Left lung (tissue), 14 donors: ENCODE measurements around the gene RABGGTB. TPM values are rescaled to one million over a fixed set of nuclear protein-coding genes. Genes with fewer than 3 reads are reported as not detected.
"Not testable (repeated sequence)": the region's sequence is repeated elsewhere in the genome, so short reads cannot be mapped to it uniquely, and the experiment has no call there.

ENCODE experiments used
- ATAC-seq: fragments of 200-7000 bp; cut with Tn5 transposase; one replicate; pipeline ENCODE4 v1.9.1; 2020; ENCODE audit warnings: moderate library complexity
- DNase-seq, 4 donors: peaks; one replicate each; pipeline ENCODE4 v3.0.0-alpha.2; 2013 to 2020
- H3K27ac ChIP-seq, 2 donors: fragments of 200-600 bp; sonication (generic) in 1 of 2; one replicate each; pipeline versions ENCODE4 v1.5.0 to v1.8.0; 2020 to 2021
- H3K27me3 ChIP-seq, 2 donors: fragments of 200-600 bp; sonication (generic) in 1 of 2; one replicate each; pipeline versions ENCODE4 v1.5.0 to v1.8.0; 2020 to 2021
- H3K36me3 ChIP-seq, 2 donors: fragments of 200-600 bp; sonication (generic) in 1 of 2; one replicate each; pipeline versions ENCODE4 v1.5.0 to v1.8.0; 2020 to 2021
- H3K4me1 ChIP-seq, 2 donors: fragments of 200-600 bp; one replicate each; pipeline ENCODE4 v1.8.0; 2021
- H3K4me3 ChIP-seq, 2 donors: fragments of 200-600 bp; sonication (generic) in 1 of 2; one replicate each; pipeline versions ENCODE4 v1.5.0 to v1.8.0; 2020 to 2021; ENCODE audit warnings: mild to moderate bottlenecking in 1 of 2
- H3K9me3 ChIP-seq, 2 donors: fragments of 200-600 bp; sonication (generic) in 1 of 2; one replicate each; pipeline versions ENCODE4 v1.5.0 to v1.8.0; 2020 to 2021
- CTCF ChIP-seq, 2 donors: fragments of 200-600 bp; sonication (generic) in 1 of 2; IDR thresholded peaks; one replicate each; pipeline versions ENCODE4 v1.5.0 to v1.8.0; 2021; ENCODE audit warnings: antibody characterized with exemption in 2 of 2
- intact Hi-C, 2 donors: fragments of 100-400 bp; cut with DNase I; formaldehyde crosslinking; loops; one replicate each; pipeline versions ENCODE4 v1.11.2 to v1.14.2; 2022
- long read RNA-seq, 12 donors: library from polyadenylated mRNA in 2 of 12; unstranded in 2 of 12; transcript quantifications; one replicate each; pipeline ENCODE4 v2.0.0 and lab custom pipeline, GENCODE V29; 2019 to 2026
- polyA plus RNA-seq, 6 donors: library from polyadenylated mRNA; unstranded; fragments of 120-200 nt; gene quantifications; one replicate each; pipeline ENCODE4 v1.2.1, GENCODE V29; 2013; ENCODE audit not compliant: insufficient read length in 6 of 6
- total RNA-seq, 2 donors: library from RNA; stranded (reverse); fragmentation: NEBNext Ultra II Directional; extraction: Animal tissue kit (Norgen Biotek cat#: 25700); gene quantifications; one replicate each; pipeline ENCODE4 v1.2.1, GENCODE V29; 2021
- donor health status: DM: no; HTN: yes; CAD: no.
- donor health status: DM: no; HTN: no; CAD: no.

RABGGTB gene
- total RNA-seq: 10 to 100 TPM; 65.1 to 81.0 TPM
- polyA plus RNA-seq: 100 to 1,000 TPM in 1 of 6 donors, 10 to 100 TPM in 5; 73.9 to 103 (median 91.8) TPM
- long read RNA-seq, donor 1, transcript RABGGTB-201 (9 exons, 1,496 nt): minor isoform, 5 of 50 reads
- long read RNA-seq, donor 1, transcript RABGGTB-203 (2 exons, 1,177 nt): major isoform, 6 of 50 reads
- long read RNA-seq, donor 1, partial matches to known transcripts: 37 of 50 reads
- long read RNA-seq, donor 1, other reads (novel, unspliced or antisense): 0 of 50 reads
- long read RNA-seq, donor 2, transcript RABGGTB-201 (9 exons, 1,496 nt): minor isoform, 7 of 43 reads
- long read RNA-seq, donor 2, transcript RABGGTB-203 (2 exons, 1,177 nt): major isoform, 9 of 43 reads
- long read RNA-seq, donor 2, partial matches to known transcripts: 22 of 43 reads
- long read RNA-seq, donor 2, other reads (novel, unspliced or antisense): 0 of 43 reads
- long read RNA-seq, donor 3, transcript RABGGTB-201 (9 exons, 1,496 nt): major isoform, 8 of 48 reads
- long read RNA-seq, donor 3, partial matches to known transcripts: 36 of 48 reads
- long read RNA-seq, donor 3, other reads (novel, unspliced or antisense): 0 of 48 reads
- long read RNA-seq, donor 4, transcript RABGGTB-201 (9 exons, 1,496 nt): major isoform, 18 of 27 reads
- long read RNA-seq, donor 4, partial matches to known transcripts: 2 of 27 reads
- long read RNA-seq, donor 4, other reads (novel, unspliced or antisense): 7 of 27 reads
- long read RNA-seq, donor 5, transcript RABGGTB-201 (9 exons, 1,496 nt): major isoform, 11 of 48 reads
- long read RNA-seq, donor 5, partial matches to known transcripts: 35 of 48 reads
- long read RNA-seq, donor 5, other reads (novel, unspliced or antisense): 0 of 48 reads
- long read RNA-seq, donor 6, transcript RABGGTB-201 (9 exons, 1,496 nt): major isoform, 7 of 29 reads
- long read RNA-seq, donor 6, partial matches to known transcripts: 17 of 29 reads
- long read RNA-seq, donor 6, other reads (novel, unspliced or antisense): 0 of 29 reads
- long read RNA-seq, donor 7, partial matches to known transcripts: 7 of 11 reads
- long read RNA-seq, donor 7, other reads (novel, unspliced or antisense): 0 of 11 reads
- long read RNA-seq, donor 8, transcript RABGGTB-201 (9 exons, 1,496 nt): major isoform, 6 of 18 reads
- long read RNA-seq, donor 8, partial matches to known transcripts: 7 of 18 reads
- long read RNA-seq, donor 8, other reads (novel, unspliced or antisense): 0 of 18 reads
- long read RNA-seq, donor 9: 0 reads
- long read RNA-seq, donor 10, partial matches to known transcripts: 0 of 1 reads
- long read RNA-seq, donor 10, other reads (novel, unspliced or antisense): 0 of 1 reads
- long read RNA-seq, donor 11, transcript RABGGTB-201 (9 exons, 1,496 nt): major isoform, 17 of 63 reads
- long read RNA-seq, donor 11, transcript RABGGTB-203 (2 exons, 1,177 nt): minor isoform, 6 of 63 reads
- long read RNA-seq, donor 11, partial matches to known transcripts: 39 of 63 reads
- long read RNA-seq, donor 11, other reads (novel, unspliced or antisense): 0 of 63 reads
- long read RNA-seq, donor 12, transcript RABGGTB-201 (9 exons, 1,496 nt): major isoform, 7 of 36 reads
- long read RNA-seq, donor 12, partial matches to known transcripts: 26 of 36 reads
- long read RNA-seq, donor 12, other reads (novel, unspliced or antisense): 0 of 36 reads

- intact Hi-C loops: no loop called here
- ATAC-seq: peak; percentile 99
- Histone ChIP-seq H3K27ac (peak within 1 kb of the TSS; percentile 85 to 92), H3K4me1 (peaks cover 18 to 55% of the 10 kb centered on the region in 2 donors), H3K36me3 (peaks cover 0 to 27% of the 10 kb centered on the region in 2 donors), H3K9me3 (no peaks in the 10 kb centered on the region), H3K27me3 (no peaks in the 10 kb centered on the region), H3K4me3 (peak within 1 kb of the TSS; percentile 59 to 80)
- TF ChIP-seq CTCF (IDR thresholded peaks at IDR 0.05): no peak
- DNase-seq: peak; percentile 95 to 98 (median 96)
These were observed at the start of gene RABGGTB for GRCh38 chr1:75785983-75786853. Gene RABGGTB (plus strand): TSS chr1:75786256. CDS start chr1:75786272, 16 bp downstream.

GRCh38 chr1:75742047-75742625, 43.9 kb upstream of the RABGGTB start:
- no peak for ATAC-seq
- intact Hi-C loops: no loop called here
- no peak overlapping the region for H3K4me3 ChIP-seq
- H3K9me3 ChIP-seq: no peaks in the 10 kb centered on the region
- H3K27ac ChIP-seq: no peak overlapping the region
- no peak for DNase-seq
- H3K4me1 ChIP-seq: no peaks in the 10 kb centered on the region
- peaks cover 4 to 81% of the 10 kb centered on the region in 2 donors for H3K36me3 ChIP-seq
- TF ChIP-seq CTCF (IDR thresholded peaks at IDR 0.05): no peak
- no peaks in the 10 kb centered on the region for H3K27me3 ChIP-seq

- Histone ChIP-seq H3K9me3 (no peaks in the 10 kb centered on the region), H3K27me3 (no peaks in the 10 kb centered on the region), H3K4me3 (no peak overlapping the region), H3K4me1 (no peaks in the 10 kb centered on the region), H3K27ac (no peak overlapping the region), H3K36me3 (peaks cover 4 to 62% of the 10 kb centered on the region in 2 donors)
- no peak for DNase-seq
- no peak for ATAC-seq
- intact Hi-C loops: no loop called here
- no peak for TF ChIP-seq CTCF (IDR thresholded peaks at IDR 0.05)
These were observed 40.8 kb upstream of the RABGGTB start for GRCh38 chr1:75745276-75745675.

- H3K9me3 ChIP-seq, H3K4me1 ChIP-seq, H3K4me3 ChIP-seq, DNase-seq, intact Hi-C loops, H3K27ac ChIP-seq, H3K27me3 ChIP-seq, ATAC-seq: not testable (repeated sequence)
- H3K36me3 ChIP-seq: peaks cover 0 to 40% of the 10 kb centered on the region in 2 donors
These were observed 28.8 kb upstream of the RABGGTB start for GRCh38 chr1:75757210-75757609.

GRCh38 chr1:75758543-75758942, 27.5 kb upstream of the RABGGTB start:
- H3K27me3 ChIP-seq, intact Hi-C loops, H3K4me1 ChIP-seq, H3K9me3 ChIP-seq, DNase-seq, H3K4me3 ChIP-seq, ATAC-seq, H3K27ac ChIP-seq: not testable (repeated sequence)
- peaks cover 0 to 28% of the 10 kb centered on the region in 2 donors for H3K36me3 ChIP-seq
